Activated CD4-positive, alpha-beta T cell treated with anti-CD3 and anti-CD28 coated beads for 4 hours (primary cell): ENCODE results near the gene DCAF5.
"Not testable (repeated sequence)": the region's sequence is repeated elsewhere in the genome, so short reads cannot be mapped to it uniquely, and the experiment has no call there.

Source experiments
- DNase-seq, 2 donors: peaks; one replicate each; pipeline ENCODE4 v3.0.0-alpha.2; 2020

Gene DCAF5

GRCh38 chr14:69040353-69040752 lies 112.6 kb downstream of the DCAF5 start:
- no peak for DNase-seq

- no peak for DNase-seq
Observed at GRCh38 chr14:69039288-69039628, 113.7 kb downstream of the DCAF5 start.

- no peak for DNase-seq
Observed at GRCh38 chr14:69038455-69039287, 114.2 kb downstream of the DCAF5 start.

GRCh38 chr14:69037790-69038454 lies 115.0 kb downstream of the DCAF5 start:
- no peak for DNase-seq

GRCh38 chr14:69036757-69037506 lies 116.0 kb downstream of the DCAF5 start:
- no peak for DNase-seq

- DNase-seq, result no peak
Observed at GRCh38 chr14:69034612-69035262, 118.2 kb downstream of the DCAF5 start.

GRCh38 chr14:69027242-69027913 lies 125.5 kb downstream of the DCAF5 start:
- DNase-seq, result no peak

- no peak for DNase-seq
Observed at GRCh38 chr14:69023035-69023434, 129.9 kb downstream of the DCAF5 start.

- not testable (repeated sequence) for DNase-seq
Observed at GRCh38 chr14:69022093-69022492, 130.8 kb downstream of the DCAF5 start.

GRCh38 chr14:69017706-69018105 lies 135.2 kb downstream of the DCAF5 start:
- DNase-seq, result no peak

GRCh38 chr14:69014829-69015259 lies 138.1 kb downstream of the DCAF5 start:
- DNase-seq, result no peak

GRCh38 chr14:69013943-69014782 lies 138.8 kb downstream of the DCAF5 start:
- no peak for DNase-seq

- no peak for DNase-seq
Observed at GRCh38 chr14:69012256-69012953, 140.5 kb downstream of the DCAF5 start.

- peak; percentile 2 to 7 for DNase-seq
Observed at GRCh38 chr14:69010648-69011047, 142.3 kb downstream of the DCAF5 start.

- DNase-seq, result no peak
Observed at GRCh38 chr14:69008421-69008884, 144.5 kb downstream of the DCAF5 start.

GRCh38 chr14:69006346-69006745 lies 146.6 kb downstream of the DCAF5 start:
- no peak for DNase-seq

- DNase-seq, result no peak
Observed at GRCh38 chr14:69005432-69006148, 147.3 kb downstream of the DCAF5 start.

GRCh38 chr14:69004731-69005431 lies 148.0 kb downstream of the DCAF5 start:
- DNase-seq, result no peak

GRCh38 chr14:69003626-69004025 lies 149.3 kb downstream of the DCAF5 start:
- no peak for DNase-seq
